ENCODE data around the gene PSD2. TPM values are rescaled to one million over a fixed set of nuclear protein-coding genes. Genes with fewer than 3 reads are reported as not detected.

Gene PSD2
- total RNA-seq, 6 experiments from 2014 or later = 0.04 to 0.07 (median 0.07) TPM; not detected in 3

- H3K27ac ChIP-seq = no peak overlapping the region
Measured at GRCh38 chr5:139889410-139889809, 93.8 kb downstream of the PSD2 start.

GRCh38 chr5:139893873-139894272 lies 98.3 kb downstream of the PSD2 start:
- no peak for TF ChIP-seq CTCF (IDR thresholded peaks at IDR 0.05)
- TF ChIP-seq POLR2A (IDR thresholded peaks at IDR 0.05) = no peak
- DNase-seq (no peak), ATAC-seq (no peak)
- no peaks in the 10 kb centered on the region for H3K36me3 ChIP-seq
- no peaks in the 10 kb centered on the region for H3K27me3 ChIP-seq
- H3K4me1 ChIP-seq = no peaks in the 10 kb centered on the region
- no CpG with 5 or more reads among the region's 9 CpGs for WGBS (ENCODE audit: insufficient coverage, low coverage, low lambda C conversion rate, missing lambda C conversion rate)
- H3K4me3 ChIP-seq = no peak overlapping the region
- H3K27ac ChIP-seq = no peak overlapping the region
- H3K9me3 ChIP-seq = no peaks in the 10 kb centered on the region
- intact Hi-C loops (cut with DNase I) = no loop called here

More at GRCh38 chr5:139889410-139889809, 93.8 kb downstream of the PSD2 start:
- no peaks in the 10 kb centered on the region for H3K9me3 ChIP-seq
- TF ChIP-seq POLR2A (IDR thresholded peaks at IDR 0.05) (no peak), CTCF (IDR thresholded peaks at IDR 0.05) (no peak)
- DNase-seq (no peak), ATAC-seq (no peak)
- H3K4me3 ChIP-seq = no peak overlapping the region
- intact Hi-C loops (cut with DNase I) = no loop called here
- H3K27me3 ChIP-seq = no peaks in the 10 kb centered on the region
- no peaks in the 10 kb centered on the region for H3K4me1 ChIP-seq
- 73% methylated on average over 2 of the region's 2 CpGs for WGBS (ENCODE audit: insufficient coverage, low coverage, low lambda C conversion rate, missing lambda C conversion rate)
- H3K36me3 ChIP-seq = no peaks in the 10 kb centered on the region

Small RNA genes within 50 kb of the gene (small RNA-seq; reads per million reads assigned to genes)
- gene AC008667.4 = 0 reads per million in 2 experiments

Other genes starting within 250 kb of the PSD2 start
- 10 to 100 TPM; 38.3 to 68.3 (median 53.1) TPM for gene UBE2D2, start 234.5 kb upstream of the PSD2 start, total RNA-seq
- gene CXXC5, start 147.5 kb upstream of the PSD2 start, total RNA-seq = 10 to 100 TPM; 44.5 to 84.9 (median 66.4) TPM
- under 1 TPM in 5 of 6 experiments, not detected in 1; 0.07 to 0.77 (median 0.14) TPM for gene NRG2, start 247.5 kb downstream of the PSD2 start, total RNA-seq

All from right lobe of liver (tissue), 6 donors.